ENCODE measurements around the gene MIAT.

- no peak for TF ChIP-seq EP300 (IDR thresholded peaks at IDR 0.05)
- no peak for TF ChIP-seq CTCF (IDR thresholded peaks at IDR 0.05)
Observed at GRCh38 chr22:26725012-26725676, 67.8 kb downstream of the MIAT start.

All from gastroesophageal sphincter (tissue), 3 donors.